Endothelial cell of umbilical vein (primary cell): ENCODE data around the gene CCDC183. TPM values are rescaled to one million over a fixed set of nuclear protein-coding genes. Genes with fewer than 3 reads are reported as not detected.

ENCODE experiments used
- BruUV-seq: library from RNA; stranded (reverse); fragments of 400-500 nt; replicated peaks from 2 replicates; lab custom pipeline; 2021; lab: Mats Ljungman, UMichigan
- CTCF ChIA-PET: fragments of 300-600, 350-600 bp; sonication (Branson Sonifier 250); formaldehyde crosslinking; loops from one replicate; lab custom pipeline; 2021; ENCODE audit warnings: antibody characterized with exemption, inconsistent platforms; lab: Charles Lee
- POLR2A ChIA-PET: fragments of 300-600, 350-600 bp; sonication (Branson Sonifier 250); formaldehyde crosslinking; loops from one replicate; lab custom pipeline; 2021; ENCODE audit warnings: antibody characterized with exemption, inconsistent platforms; lab: Charles Lee
- DNase-seq: peaks from one replicate; pipeline ENCODE4 v3.0.0-alpha.2; 2011; ENCODE audit warnings: low read depth, low spot score
- FAIRE-seq: peaks from 2 replicates; lab custom pipeline; 2011; peaks lifted over from hg19 to GRCh38; lab: Jason Lieb, UNC
- H2AFZ ChIP-seq: 2 replicates; pipeline ENCODE4 v1.6.0; 2012; ENCODE audit warnings: low read depth, low read length, control low read depth, inconsistent platforms
- H3K27ac ChIP-seq: 2 replicates; pipeline ENCODE4 v1.5.1; 2011; ENCODE audit warnings: low read depth, mild to moderate bottlenecking, control low read depth, low read length, moderate library complexity; ENCODE audit not compliant: insufficient read depth
- H3K27me3 ChIP-seq, 2 experiments: 2 replicates each; pipeline versions ENCODE4 v1.6.0 to v1.6.1; 2011; ENCODE audit warnings: low read length in 2 of 2, mixed read lengths in 1 of 2; ENCODE audit not compliant: control insufficient read depth in 2 of 2, insufficient read depth in 2 of 2
- H3K36me3 ChIP-seq, 2 experiments: 2 replicates in 1 of 2; 3 replicates in 1 of 2; pipeline ENCODE4 v1.5.1; 2011; ENCODE audit warnings: low read length in 2 of 2, mild to moderate bottlenecking in 1 of 2, moderate library complexity in 1 of 2; ENCODE audit not compliant: control insufficient read depth in 2 of 2, insufficient read depth in 2 of 2; ENCODE audit errors: extremely low read depth in 1 of 2
- H3K4me1 ChIP-seq: 3 replicates; pipeline ENCODE4 v1.5.1; 2011; ENCODE audit warnings: mild to moderate bottlenecking, low read length; ENCODE audit not compliant: control insufficient read depth, insufficient read depth; ENCODE audit errors: extremely low read depth
- H3K4me2 ChIP-seq: 2 replicates; pipeline ENCODE4 v1.6.1; 2011; ENCODE audit warnings: low read length, control low read depth, mixed read lengths; ENCODE audit not compliant: insufficient read depth
- H3K4me3 ChIP-seq, 3 experiments: fragments of 200-600 bp in 1 of 3; sonication (generic), shearing (Covaris generic) in 1 of 3; replicated peaks in 1 of 3; 2 replicates each; pipeline ENCODE4 v1.5.1; 2011 to 2016; ENCODE audit warnings: control low read depth in 3 of 3, low read length in 3 of 3, mild to moderate bottlenecking in 2 of 3, inconsistent platforms in 1 of 3, low read depth in 1 of 3, moderate library complexity in 1 of 3; ENCODE audit not compliant: insufficient read depth in 1 of 3
- H3K79me2 ChIP-seq: 2 replicates; pipeline ENCODE4 v1.6.0; 2012; ENCODE audit warnings: low read length, inconsistent platforms; ENCODE audit not compliant: control insufficient read depth, insufficient read depth
- H3K9ac ChIP-seq: replicated peaks from 2 replicates; pipeline ENCODE3; 2011; ENCODE audit warnings: low read length, control low read depth; ENCODE audit not compliant: insufficient read depth; ENCODE audit errors: extremely low read depth
- H3K9me1 ChIP-seq: replicated peaks from 3 replicates; pipeline ENCODE4 v1.6.0; 2011; ENCODE audit warnings: mild to moderate bottlenecking, low read length; ENCODE audit not compliant: control insufficient read depth, insufficient read depth; ENCODE audit errors: extremely low read depth
- H3K9me3 ChIP-seq: replicated peaks from 2 replicates; pipeline ENCODE4 v1.5.1; 2012; ENCODE audit warnings: low read length, inconsistent platforms; ENCODE audit not compliant: control insufficient read depth, insufficient read depth
- H4K20me1 ChIP-seq: replicated peaks from 2 replicates; pipeline ENCODE3; 2011; ENCODE audit warnings: mild to moderate bottlenecking, low read length; ENCODE audit not compliant: control insufficient read depth, insufficient read depth; ENCODE audit errors: extremely low read depth
- EZH2 ChIP-seq: IDR thresholded peaks from 2 replicates; pipeline ENCODE4 v1.6.1; 2012; ENCODE audit warnings: borderline replicate concordance, low read depth, mild to moderate bottlenecking, moderate library complexity, low read length, inconsistent platforms; ENCODE audit not compliant: severe bottlenecking
- FOS ChIP-seq: IDR thresholded peaks from 2 replicates; pipeline ENCODE4 v1.6.1; 2011; ENCODE audit warnings: mild to moderate bottlenecking, low read length, moderate library complexity, borderline replicate concordance; ENCODE audit not compliant: insufficient read depth
- GATA2 ChIP-seq: IDR thresholded peaks from 2 replicates; pipeline ENCODE4 v1.7.0; 2011; ENCODE audit warnings: low read depth, mild to moderate bottlenecking, moderate library complexity, mixed read lengths, low read length; ENCODE audit not compliant: insufficient read length, insufficient read depth
- JUN ChIP-seq: IDR thresholded peaks from 2 replicates; pipeline ENCODE4 v1.6.1; 2011; ENCODE audit warnings: borderline replicate concordance, low read depth; ENCODE audit not compliant: insufficient read length, insufficient read depth
- MAX ChIP-seq: IDR thresholded peaks from 2 replicates; pipeline ENCODE4 v1.6.1; 2011; ENCODE audit not compliant: insufficient read depth, insufficient read length
- MYC ChIP-seq: IDR thresholded peaks from one replicate; pipeline ENCODE4 v1.6.1; 2011; ENCODE audit warnings: mild to moderate bottlenecking, low read depth, low read length
- POLR2A ChIP-seq: IDR thresholded peaks from 2 replicates; pipeline ENCODE4 v1.6.1; 2012; ENCODE audit warnings: low read depth, mild to moderate bottlenecking, control low read depth, low read length
- POLR2AphosphoS5 ChIP-seq: IDR thresholded peaks from 2 replicates; pipeline ENCODE4 v1.6.1; 2012; ENCODE audit warnings: low read depth, mild to moderate bottlenecking, control low read depth, low read length, moderate library complexity; ENCODE audit not compliant: insufficient read depth
- dilution Hi-C: fragments of 300-500 bp; cut with MboI; formaldehyde crosslinking; loops from one replicate; pipeline ENCODE4 v1.15.0; 2019; ENCODE audit warnings: low sequenced_read_pairs; ENCODE audit not compliant: extremely low pct_ligation_motif_present
- intact Hi-C: fragments of 100-400 bp; cut with micrococcal nuclease; formaldehyde crosslinking; loops from one replicate; pipeline ENCODE4 v1.10.0; 2022
- microRNA-seq: library from miRNA; unstranded; fragments of <30 nt; microRNA quantifications from one replicate; pipeline ENCODE4 v1.2.0, GENCODE V29; 2021; ENCODE audit warnings: borderline number of aligned reads, borderline replicate concordance
- polyA plus RNA-seq, 4 experiments: library from polyadenylated mRNA; depleted of rRNA in 3 of 4; stranded (reverse) in 3 of 4; unstranded in 1 of 4; fragments of >200 nt; gene quantifications; 2 replicates each; pipeline versions ENCODE4 v1.2.1 to v1.2.3, GENCODE V29; 2011 to 2012; ENCODE audit warnings: missing spikeins in 1 of 4
- small RNA-seq: library from RNA; depleted of rRNA; stranded (forward); fragments of <200 nt; gene quantifications from one replicate; pipeline ENCODE3, GENCODE V24; 2012; ENCODE audit warnings: low replicate concordance, low read depth; ENCODE audit not compliant: insufficient read depth, insufficient read length
- total RNA-seq: library from RNA; stranded (reverse); gene quantifications from 2 replicates; pipeline ENCODE4 v1.2.3, GENCODE V29; 2021
- TF ChIP-seq, protein P1 (sequence below), 2 donors: IDR thresholded peaks; 1 replicate in 1 of 2; 2 replicates in 1 of 2; pipeline ENCODE4 v1.5.1; 2011; ENCODE audit warnings: low read length in 2 of 2, mild to moderate bottlenecking in 2 of 2, moderate library complexity in 2 of 2, control low read depth in 1 of 2, inconsistent platforms in 1 of 2, low read depth in 1 of 2; ENCODE audit not compliant: insufficient read depth in 1 of 2; ENCODE audit errors: extremely low read depth in 1 of 2

CCDC183 gene
- total and polyA plus RNA-seq, 2 donors (not counting 3 experiments of a cell fraction or from before 2014, with no cell fraction given) = 0.50 TPM; not detected in 1

- Histone ChIP-seq H2AFZ (no peak overlapping the region), H3K4me2 (no peak overlapping the region), H3K9me3 (no peaks in the 10 kb centered on the region), H3K27me3 (no peaks in the 10 kb centered on the region), H3K4me3 (no peak overlapping the region), H3K9me1 (no peaks in the 10 kb centered on the region), H3K9ac (no peak overlapping the region), H3K27ac (no peak overlapping the region), H3K36me3 (peaks cover 0 to 6% of the 10 kb centered on the region in 2 experiments), H3K79me2 (no peaks in the 10 kb centered on the region), H4K20me1 (no peaks in the 10 kb centered on the region), H3K4me1 (no peaks in the 10 kb centered on the region)
- dilution Hi-C loops = no loop called here
- ChIA-PET POLR2A (no interaction called here), CTCF (no interaction called here)
- DNase-seq = no peak
- no TSS peak for BruUV-seq
- FAIRE-seq = no peak
- intact Hi-C loops = no loop called here
- TF ChIP-seq MYC (no peak), POLR2AphosphoS5 (no peak), POLR2A (no peak), JUN (no peak), GATA2 (no peak), FOS (no peak), EZH2 (no peak), MAX (no peak)
- TF ChIP-seq, protein P1, sequence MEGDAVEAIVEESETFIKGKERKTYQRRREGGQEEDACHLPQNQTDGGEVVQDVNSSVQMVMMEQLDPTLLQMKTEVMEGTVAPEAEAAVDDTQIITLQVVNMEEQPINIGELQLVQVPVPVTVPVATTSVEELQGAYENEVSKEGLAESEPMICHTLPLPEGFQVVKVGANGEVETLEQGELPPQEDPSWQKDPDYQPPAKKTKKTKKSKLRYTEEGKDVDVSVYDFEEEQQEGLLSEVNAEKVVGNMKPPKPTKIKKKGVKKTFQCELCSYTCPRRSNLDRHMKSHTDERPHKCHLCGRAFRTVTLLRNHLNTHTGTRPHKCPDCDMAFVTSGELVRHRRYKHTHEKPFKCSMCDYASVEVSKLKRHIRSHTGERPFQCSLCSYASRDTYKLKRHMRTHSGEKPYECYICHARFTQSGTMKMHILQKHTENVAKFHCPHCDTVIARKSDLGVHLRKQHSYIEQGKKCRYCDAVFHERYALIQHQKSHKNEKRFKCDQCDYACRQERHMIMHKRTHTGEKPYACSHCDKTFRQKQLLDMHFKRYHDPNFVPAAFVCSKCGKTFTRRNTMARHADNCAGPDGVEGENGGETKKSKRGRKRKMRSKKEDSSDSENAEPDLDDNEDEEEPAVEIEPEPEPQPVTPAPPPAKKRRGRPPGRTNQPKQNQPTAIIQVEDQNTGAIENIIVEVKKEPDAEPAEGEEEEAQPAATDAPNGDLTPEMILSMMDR (IDR thresholded peaks at IDR 0.05; ENCODE audit: extremely low read depth in 1 of 2, insufficient read depth in 1 of 2, low read depth in 1 of 2, low read length in 2 of 2) = no peak
These were observed 61.0 kb downstream of the CCDC183 start for GRCh38 chr9:136857166-136857565.

Small RNAs within 50 kb of the gene (microRNA-seq; reads per million reads assigned to microRNA genes)
- not detected for gene MIR4292
- not detected for gene MIR6722

Small RNAs within 50 kb of the gene (small RNA-seq; reads per million reads assigned to genes)
- gene AL355987.2 = not detected
- gene ATP6V1G1P3 = not detected
- not detected for gene MIR4292
- gene MIR6722 = not detected

Other genes with a start within 250 kb of the CCDC183 start
- gene EGFL7, start 133.4 kb upstream of the CCDC183 start, total RNA-seq = 1,042 and 1,043 TPM in 2 replicates
- gene EGFL7, start 133.4 kb upstream of the CCDC183 start, polyA plus RNA-seq = 1,377 and 1,605 TPM in 2 replicates
- gene AGPAT2, start 108.9 kb upstream of the CCDC183 start, total RNA-seq = 43.0 and 45.5 TPM in 2 replicates
- gene AGPAT2, start 108.9 kb upstream of the CCDC183 start, polyA plus RNA-seq = 55.3 and 72.1 TPM in 2 replicates
- gene DIPK1B, start 83.8 kb upstream of the CCDC183 start, total RNA-seq = 242 and 253 TPM in 2 replicates
- 441 and 642 TPM in 2 replicates for gene DIPK1B, start 83.8 kb upstream of the CCDC183 start, polyA plus RNA-seq
- gene LCN10, start 53.4 kb upstream of the CCDC183 start, total RNA-seq = not detected in 2 replicates
- gene LCN10, start 53.4 kb upstream of the CCDC183 start, polyA plus RNA-seq = not detected in 2 replicates
- gene LCN6, start 47.8 kb upstream of the CCDC183 start, total RNA-seq = not detected in 2 replicates
- gene LCN6, start 47.8 kb upstream of the CCDC183 start, polyA plus RNA-seq = 0.17 TPM in 1 of 2 replicates, not detected in the other
- gene LCN8, start 38.1 kb upstream of the CCDC183 start, total RNA-seq = not detected in 2 replicates
- gene LCN8, start 38.1 kb upstream of the CCDC183 start, polyA plus RNA-seq = not detected in 2 replicates
- gene LCN15, start 31.8 kb upstream of the CCDC183 start, total RNA-seq = not detected in 2 replicates
- not detected in 2 replicates for gene LCN15, start 31.8 kb upstream of the CCDC183 start, polyA plus RNA-seq
- gene TMEM141, start 5.0 kb upstream of the CCDC183 start, total RNA-seq = 43.2 and 44.9 TPM in 2 replicates
- gene TMEM141, start 5.0 kb upstream of the CCDC183 start, polyA plus RNA-seq = 129 and 146 TPM in 2 replicates
- 112 TPM in 2 replicates for gene RABL6, start 11.6 kb downstream of the CCDC183 start, total RNA-seq
- 60.8 and 61.3 TPM in 2 replicates for gene RABL6, start 11.6 kb downstream of the CCDC183 start, polyA plus RNA-seq
- gene AJM1, start 46.1 kb downstream of the CCDC183 start, total RNA-seq = 1.3 and 1.7 TPM in 2 replicates
- gene AJM1, start 46.1 kb downstream of the CCDC183 start, polyA plus RNA-seq = 0.30 and 0.32 TPM in 2 replicates
- gene PHPT1, start 53.1 kb downstream of the CCDC183 start, total RNA-seq = 139 and 165 TPM in 2 replicates
- 319 and 376 TPM in 2 replicates for gene PHPT1, start 53.1 kb downstream of the CCDC183 start, polyA plus RNA-seq
- gene MAMDC4, start 56.0 kb downstream of the CCDC183 start, total RNA-seq = 7.2 and 7.7 TPM in 2 replicates
- 3.6 and 4.7 TPM in 2 replicates for gene MAMDC4, start 56.0 kb downstream of the CCDC183 start, polyA plus RNA-seq
- gene EDF1, start 70.0 kb downstream of the CCDC183 start, total RNA-seq = 356 and 388 TPM in 2 replicates
- gene EDF1, start 70.0 kb downstream of the CCDC183 start, polyA plus RNA-seq = 411 and 478 TPM in 2 replicates
- gene TRAF2, start 90.2 kb downstream of the CCDC183 start, total RNA-seq = 21.5 and 23.1 TPM in 2 replicates
- gene TRAF2, start 90.2 kb downstream of the CCDC183 start, polyA plus RNA-seq = 10.3 and 10.9 TPM in 2 replicates
- gene FBXW5, start 148.4 kb downstream of the CCDC183 start, total RNA-seq = 95.6 and 97.3 TPM in 2 replicates
- 151 and 209 TPM in 2 replicates for gene FBXW5, start 148.4 kb downstream of the CCDC183 start, polyA plus RNA-seq
- gene C8G, start 148.9 kb downstream of the CCDC183 start, total RNA-seq = 1.4 and 1.9 TPM in 2 replicates
- 0.47 and 0.70 TPM in 2 replicates for gene C8G, start 148.9 kb downstream of the CCDC183 start, polyA plus RNA-seq
- 0.35 TPM in 1 of 2 replicates, not detected in the other for gene LCN12, start 155.9 kb downstream of the CCDC183 start, total RNA-seq
- 0.52 and 0.62 TPM in 2 replicates for gene LCN12, start 155.9 kb downstream of the CCDC183 start, polyA plus RNA-seq
- not detected in 2 replicates for gene PTGDS, start 181.2 kb downstream of the CCDC183 start, total RNA-seq
- not detected in 2 replicates for gene PTGDS, start 181.2 kb downstream of the CCDC183 start, polyA plus RNA-seq
- gene LCNL1, start 186.7 kb downstream of the CCDC183 start, total RNA-seq = not detected in 2 replicates
- not detected in 2 replicates for gene LCNL1, start 186.7 kb downstream of the CCDC183 start, polyA plus RNA-seq
- gene PAXX, start 196.1 kb downstream of the CCDC183 start, total RNA-seq = 35.0 and 38.7 TPM in 2 replicates
- 34.0 and 49.9 TPM in 2 replicates for gene PAXX, start 196.1 kb downstream of the CCDC183 start, polyA plus RNA-seq
- not detected in 2 replicates for gene CLIC3, start 200.2 kb downstream of the CCDC183 start, total RNA-seq
- gene CLIC3, start 200.2 kb downstream of the CCDC183 start, polyA plus RNA-seq = 2.3 and 4.1 TPM in 2 replicates
- 20.0 and 23.4 TPM in 2 replicates for gene ABCA2, start 231.9 kb downstream of the CCDC183 start, total RNA-seq
- gene ABCA2, start 231.9 kb downstream of the CCDC183 start, polyA plus RNA-seq = 29.1 and 41.2 TPM in 2 replicates
- not detected in 2 replicates for gene FUT7, start 235.8 kb downstream of the CCDC183 start, total RNA-seq
- not detected in 2 replicates for gene FUT7, start 235.8 kb downstream of the CCDC183 start, polyA plus RNA-seq
- 157 and 181 TPM in 2 replicates for gene NPDC1, start 249.8 kb downstream of the CCDC183 start, total RNA-seq
- gene NPDC1, start 249.8 kb downstream of the CCDC183 start, polyA plus RNA-seq = 115 and 144 TPM in 2 replicates